Keratinocyte (primary cell): ENCODE results near the gene EML5.

Experiments used
- CTCF ChIP-seq, 3 experiments: IDR thresholded peaks in 1 of 3; conservative IDR thresholded peaks in 1 of 3; optimal IDR thresholded peaks in 1 of 3; 2 replicates in 2 of 3; 3 replicates in 1 of 3; pipeline versions ENCODE3 to v1.5.1; 2011; ENCODE audit warnings: low read length in 3 of 3, mild to moderate bottlenecking in 3 of 3, moderate library complexity in 2 of 3, control low read depth in 1 of 3, inconsistent platforms in 1 of 3; ENCODE audit not compliant: insufficient read depth in 2 of 3; ENCODE audit errors: extremely low read depth in 1 of 3
- EZH2 ChIP-seq: IDR thresholded peaks from one replicate; pipeline ENCODE4 v1.6.1; 2012; ENCODE audit warnings: inconsistent platforms, mild to moderate bottlenecking, low read length, moderate library complexity

- TF ChIP-seq CTCF (optimal IDR thresholded peaks at IDR 0.05 in 1 of 3, IDR thresholded peaks at IDR 0.05 in 1 of 3, conservative IDR thresholded peaks at IDR 0.05 in 1 of 3; ENCODE audit: extremely low read depth in 1 of 3, insufficient read depth in 2 of 3, low read length in 3 of 3): no peak
- no peak for TF ChIP-seq EZH2
Measured at GRCh38 chr14:88688386-88688785, 104.4 kb downstream of the EML5 start.
